K562 (cell line): Measurements from ENCODE around the gene CRTC3. TPM values are rescaled to one million over a fixed set of nuclear protein-coding genes. Genes with fewer than 3 reads are reported as not detected.

Source experiments
- ATF7 ChIP-seq: fragments of 450-650 bp; IDR thresholded peaks from 2 replicates; pipeline ENCODE4 v1.7.1; 2014; ENCODE audit warnings: mild to moderate bottlenecking, moderate library complexity
- CBX3 ChIP-seq, 2 experiments: IDR thresholded peaks; 1 replicate in 1 of 2; 2 replicates in 1 of 2; pipeline ENCODE4 v1.6.1; 2012; ENCODE audit warnings: inconsistent platforms in 2 of 2, low read length in 2 of 2, borderline replicate concordance in 1 of 2, control low read depth in 1 of 2
- CXXC5 ChIP-seq: fragments of 250-450 bp; sonication (Bioruptor Pico); IDR thresholded peaks from 2 replicates; pipeline ENCODE4 v1.8.0; 2022; ENCODE audit warnings: inconsistent platforms, mild to moderate bottlenecking, moderate library complexity
- HDGF ChIP-seq: fragments of 450-650 bp; IDR thresholded peaks from 2 replicates; pipeline ENCODE4 v1.6.1; 2016
- ILK ChIP-seq: fragments of 450-650 bp; IDR thresholded peaks from 2 replicates; pipeline ENCODE4 v1.6.1; 2016; ENCODE audit warnings: missing genetic modification characterization, low read depth, mild to moderate bottlenecking, missing compliant biosample characterization, moderate library complexity, borderline replicate concordance
- PCBP1 ChIP-seq: fragments of 200-400 bp; formaldehyde crosslinking; IDR thresholded peaks from 2 replicates; pipeline ENCODE4 v1.6.1; 2018; ENCODE audit warnings: mild to moderate bottlenecking, low read depth, low read length; ENCODE audit not compliant: poor library complexity, severe bottlenecking
- SIRT6 ChIP-seq: IDR thresholded peaks from one replicate; pipeline ENCODE4 v1.6.1; 2012; ENCODE audit warnings: low read depth, mild to moderate bottlenecking, control low read depth, inconsistent platforms, low read length, moderate library complexity
- SMAD4 ChIP-seq: fragments of 250-450 bp; sonication (Bioruptor Pico); conservative IDR thresholded peaks from 2 replicates; pipeline ENCODE4 v1.8.0; 2021; ENCODE audit warnings: inconsistent platforms, mild to moderate bottlenecking, moderate library complexity
- TEAD4 ChIP-seq, 2 experiments: sonication (generic) in 1 of 2; formaldehyde crosslinking in 1 of 2; IDR thresholded peaks; 2 replicates each; pipeline versions ENCODE4 v1.6.1 to v1.8.0; 2012 to 2022; ENCODE audit warnings: borderline replicate concordance in 1 of 2, inconsistent platforms in 1 of 2, low read length in 1 of 2, mild to moderate bottlenecking in 1 of 2, missing genetic modification reagents in 1 of 2
- ZNF316 ChIP-seq: fragments of 450-650 bp; IDR thresholded peaks from 2 replicates; pipeline ENCODE4 v1.6.1; 2016
- ZNF354B ChIP-seq: fragments of 250-450 bp; sonication (Bioruptor Pico); IDR thresholded peaks from 2 replicates; pipeline ENCODE4 v1.4.0; 2020
- ZNF766 ChIP-seq: fragments of 200-800 bp; sonication (Bioruptor generic); conservative IDR thresholded peaks from 2 replicates; pipeline ENCODE4 v1.6.1; 2016; ENCODE audit warnings: missing genetic modification characterization, missing compliant biosample characterization
- polyA plus RNA-seq, 8 experiments: library from polyadenylated mRNA; depleted of rRNA in 4 of 8; stranded (reverse) in 5 of 8; unstranded in 3 of 8; fragments of >200 nt; fragmentation: Nextera tagmentation in 2 of 8; fragmentation: Illumina TruSeq in 1 of 8; extraction: Ambion mirVana in 2 of 8; extraction: Trizol in 1 of 8; gene quantifications; 2 replicates each; pipeline versions ENCODE4 v1.2.1 to v1.2.3, GENCODE V29; 2011 to 2014; ENCODE audit warnings: inconsistent platforms in 1 of 8, missing spikeins in 1 of 8
- total RNA-seq, 7 experiments: library from RNA; depleted of rRNA in 6 of 7; stranded (reverse); fragments of >200 nt in 6 of 7; fragmentation: Illumina TruSeq in 2 of 7; extraction: Trizol in 2 of 7; gene quantifications; 2 replicates each; pipeline versions ENCODE4 v1.2.1 to v1.2.3, GENCODE V29; 2011 to 2021; ENCODE audit warnings: low replicate concordance in 1 of 7
- TF ChIP-seq, protein P1 (sequence below): sonication (generic); formaldehyde crosslinking; IDR thresholded peaks from 2 replicates; pipeline ENCODE4 v1.4.0; 2020; ENCODE audit warnings: mild to moderate bottlenecking, missing genetic modification reagents
- TF ChIP-seq, protein P2 (sequence below): fragments of 450-650 bp; formaldehyde crosslinking; IDR thresholded peaks from 2 replicates; pipeline ENCODE4 v1.4.0; 2020; ENCODE audit warnings: mild to moderate bottlenecking, mixed read lengths
- TF ChIP-seq, protein P3 (sequence below), 2 experiments: IDR thresholded peaks in 1 of 2; conservative IDR thresholded peaks in 1 of 2; 2 replicates each; pipeline ENCODE4 v1.6.1; 2016; ENCODE audit warnings: low read depth in 2 of 2, mild to moderate bottlenecking in 1 of 2, missing compliant biosample characterization in 1 of 2, missing genetic modification characterization in 1 of 2, moderate library complexity in 1 of 2
- TF ChIP-seq, protein P4 (sequence below): fragments of 450-650 bp; IDR thresholded peaks from 2 replicates; pipeline ENCODE4 v1.6.1; 2016
- TF ChIP-seq, protein P5 (sequence below): fragments of 250-450 bp; sonication (Bioruptor Pico); IDR thresholded peaks from 2 replicates; pipeline ENCODE4 v1.8.0; 2022; ENCODE audit warnings: moderate library complexity, mild to moderate bottlenecking, inconsistent platforms
- TF ChIP-seq, protein P6 (sequence below): sonication (generic); formaldehyde crosslinking; IDR thresholded peaks from 2 replicates; pipeline ENCODE4 v1.8.1; 2022; ENCODE audit warnings: missing genetic modification reagents

Gene CRTC3
- total and polyA plus RNA-seq, 9 of the 15 experiments (the other 6 are each of a cell fraction or from before 2014, with no cell fraction given) = 1.2 to 19.0 (median 11.6) TPM

DNA sequence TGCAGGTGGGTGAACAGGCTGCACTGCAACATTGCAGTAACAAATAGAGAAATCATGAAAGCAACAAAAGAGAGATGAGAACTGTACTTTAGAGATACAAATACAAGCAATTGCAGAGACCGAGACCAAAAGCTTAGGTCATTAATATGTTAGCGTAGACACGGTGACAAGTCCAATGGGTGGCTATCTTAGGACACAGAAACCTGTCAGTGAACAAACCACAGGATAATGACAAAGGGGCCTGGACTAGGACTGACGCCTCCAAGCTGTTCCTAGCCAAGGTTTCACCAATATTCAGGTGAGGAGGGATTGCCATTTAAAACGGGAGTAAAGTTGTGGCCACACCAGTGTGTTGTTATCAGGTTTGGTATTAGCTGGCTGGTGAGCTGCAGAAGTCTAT is 145.7 kb downstream of the CRTC3 start (continued):
- TF ChIP-seq, protein P1, sequence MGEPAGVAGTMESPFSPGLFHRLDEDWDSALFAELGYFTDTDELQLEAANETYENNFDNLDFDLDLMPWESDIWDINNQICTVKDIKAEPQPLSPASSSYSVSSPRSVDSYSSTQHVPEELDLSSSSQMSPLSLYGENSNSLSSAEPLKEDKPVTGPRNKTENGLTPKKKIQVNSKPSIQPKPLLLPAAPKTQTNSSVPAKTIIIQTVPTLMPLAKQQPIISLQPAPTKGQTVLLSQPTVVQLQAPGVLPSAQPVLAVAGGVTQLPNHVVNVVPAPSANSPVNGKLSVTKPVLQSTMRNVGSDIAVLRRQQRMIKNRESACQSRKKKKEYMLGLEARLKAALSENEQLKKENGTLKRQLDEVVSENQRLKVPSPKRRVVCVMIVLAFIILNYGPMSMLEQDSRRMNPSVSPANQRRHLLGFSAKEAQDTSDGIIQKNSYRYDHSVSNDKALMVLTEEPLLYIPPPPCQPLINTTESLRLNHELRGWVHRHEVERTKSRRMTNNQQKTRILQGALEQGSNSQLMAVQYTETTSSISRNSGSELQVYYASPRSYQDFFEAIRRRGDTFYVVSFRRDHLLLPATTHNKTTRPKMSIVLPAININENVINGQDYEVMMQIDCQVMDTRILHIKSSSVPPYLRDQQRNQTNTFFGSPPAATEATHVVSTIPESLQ (CRISPR knock-in tag) = no peak
- TF ChIP-seq SIRT6 (no peak), ATF7 (peak; percentile 18; the same call in 1 of the 2 replicates), HDGF (no peak), SMAD4 (CRISPR knock-in tag) (0 out of 2 replicates have a peak, but pooled peaks have one; percentile 55), ZNF354B (CRISPR knock-in tag) (no peak), PCBP1 (no peak), ZNF316 (no peak), ZNF766 (CRISPR knock-in tag) (0 out of 2 replicates have a peak, but pooled peaks have one; percentile 22), TEAD4 (IDR thresholded peaks at IDR 0.05; ENCODE audit: low read length) (peak; percentile 42; the same call in 1 of the 2 replicates), TEAD4 (CRISPR knock-in tag; IDR thresholded peaks at IDR 0.05; ENCODE audit: borderline replicate concordance) (no peak), ILK (tag) (no peak), CBX3 (IDR thresholded peaks at IDR 0.05; ENCODE audit: borderline replicate concordance in 1 of 2, low read length in 2 of 2) (peak in 1 of 2 experiments; percentile 26; a peak in 1 of 3 replicates), CXXC5 (peak; percentile 49)
- TF ChIP-seq, protein P2, sequence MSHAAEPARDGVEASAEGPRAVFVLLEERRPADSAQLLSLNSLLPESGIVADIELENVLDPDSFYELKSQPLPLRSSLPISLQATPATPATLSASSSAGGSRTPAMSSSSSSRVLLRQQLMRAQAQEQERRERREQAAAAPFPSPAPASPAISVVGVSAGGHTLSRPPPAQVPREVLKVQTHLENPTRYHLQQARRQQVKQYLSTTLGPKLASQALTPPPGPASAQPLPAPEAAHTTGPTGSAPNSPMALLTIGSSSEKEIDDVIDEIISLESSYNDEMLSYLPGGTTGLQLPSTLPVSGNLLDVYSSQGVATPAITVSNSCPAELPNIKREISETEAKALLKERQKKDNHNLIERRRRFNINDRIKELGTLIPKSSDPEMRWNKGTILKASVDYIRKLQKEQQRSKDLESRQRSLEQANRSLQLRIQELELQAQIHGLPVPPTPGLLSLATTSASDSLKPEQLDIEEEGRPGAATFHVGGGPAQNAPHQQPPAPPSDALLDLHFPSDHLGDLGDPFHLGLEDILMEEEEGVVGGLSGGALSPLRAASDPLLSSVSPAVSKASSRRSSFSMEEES (CRISPR knock-in tag) = no peak
- TF ChIP-seq, protein P3, sequence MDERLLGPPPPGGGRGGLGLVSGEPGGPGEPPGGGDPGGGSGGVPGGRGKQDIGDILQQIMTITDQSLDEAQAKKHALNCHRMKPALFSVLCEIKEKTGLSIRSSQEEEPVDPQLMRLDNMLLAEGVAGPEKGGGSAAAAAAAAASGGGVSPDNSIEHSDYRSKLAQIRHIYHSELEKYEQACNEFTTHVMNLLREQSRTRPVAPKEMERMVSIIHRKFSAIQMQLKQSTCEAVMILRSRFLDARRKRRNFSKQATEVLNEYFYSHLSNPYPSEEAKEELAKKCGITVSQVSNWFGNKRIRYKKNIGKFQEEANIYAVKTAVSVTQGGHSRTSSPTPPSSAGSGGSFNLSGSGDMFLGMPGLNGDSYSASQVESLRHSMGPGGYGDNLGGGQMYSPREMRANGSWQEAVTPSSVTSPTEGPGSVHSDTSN (CRISPR knock-in tag; IDR thresholded peaks at IDR 0.05; ENCODE audit: low read depth) = no peak
- TF ChIP-seq, protein P3 (tag; conservative IDR thresholded peaks at IDR 0.05; ENCODE audit: low read depth) = peak; percentile 80
- TF ChIP-seq, protein P4, sequence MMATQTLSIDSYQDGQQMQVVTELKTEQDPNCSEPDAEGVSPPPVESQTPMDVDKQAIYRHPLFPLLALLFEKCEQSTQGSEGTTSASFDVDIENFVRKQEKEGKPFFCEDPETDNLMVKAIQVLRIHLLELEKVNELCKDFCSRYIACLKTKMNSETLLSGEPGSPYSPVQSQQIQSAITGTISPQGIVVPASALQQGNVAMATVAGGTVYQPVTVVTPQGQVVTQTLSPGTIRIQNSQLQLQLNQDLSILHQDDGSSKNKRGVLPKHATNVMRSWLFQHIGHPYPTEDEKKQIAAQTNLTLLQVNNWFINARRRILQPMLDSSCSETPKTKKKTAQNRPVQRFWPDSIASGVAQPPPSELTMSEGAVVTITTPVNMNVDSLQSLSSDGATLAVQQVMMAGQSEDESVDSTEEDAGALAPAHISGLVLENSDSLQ = peak; percentile 76
- TF ChIP-seq, protein P5, sequence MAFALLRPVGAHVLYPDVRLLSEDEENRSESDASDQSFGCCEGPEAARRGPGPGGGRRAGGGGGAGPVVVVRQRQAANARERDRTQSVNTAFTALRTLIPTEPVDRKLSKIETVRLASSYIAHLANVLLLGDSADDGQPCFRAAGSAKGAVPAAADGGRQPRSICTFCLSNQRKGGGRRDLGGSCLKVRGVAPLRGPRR (CRISPR knock-in tag) = no peak
- TF ChIP-seq, protein P6, sequence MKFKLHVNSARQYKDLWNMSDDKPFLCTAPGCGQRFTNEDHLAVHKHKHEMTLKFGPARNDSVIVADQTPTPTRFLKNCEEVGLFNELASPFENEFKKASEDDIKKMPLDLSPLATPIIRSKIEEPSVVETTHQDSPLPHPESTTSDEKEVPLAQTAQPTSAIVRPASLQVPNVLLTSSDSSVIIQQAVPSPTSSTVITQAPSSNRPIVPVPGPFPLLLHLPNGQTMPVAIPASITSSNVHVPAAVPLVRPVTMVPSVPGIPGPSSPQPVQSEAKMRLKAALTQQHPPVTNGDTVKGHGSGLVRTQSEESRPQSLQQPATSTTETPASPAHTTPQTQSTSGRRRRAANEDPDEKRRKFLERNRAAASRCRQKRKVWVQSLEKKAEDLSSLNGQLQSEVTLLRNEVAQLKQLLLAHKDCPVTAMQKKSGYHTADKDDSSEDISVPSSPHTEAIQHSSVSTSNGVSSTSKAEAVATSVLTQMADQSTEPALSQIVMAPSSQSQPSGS (CRISPR knock-in tag) = no peak
- TF ChIP-seq, all 486 proteins: peak for 15
